GM21526 (cell line): ENCODE results near the gene PER2.

Experiments used
- ATAC-seq: cut with Tn5 transposase; IDR thresholded peaks from one replicate; pipeline ENCODE4 v1.9.1; 2021; ENCODE audit warnings: moderate library complexity; ENCODE audit not compliant: unreplicated experiment, low FRiP score

Gene PER2

GRCh38 chr2:238270606-238271005 lies 17.8 kb downstream of the PER2 start:
- ATAC-seq = no peak

- ATAC-seq = no peak
Observed at GRCh38 chr2:238269741-238270140, 18.7 kb downstream of the PER2 start.

- ATAC-seq = no peak
Observed at GRCh38 chr2:238267884-238268680, 20.3 kb downstream of the PER2 start.

- no peak for ATAC-seq
Observed at GRCh38 chr2:238267341-238267710, 21.1 kb downstream of the PER2 start.

- no peak for ATAC-seq
Observed at GRCh38 chr2:238265605-238266004, 22.8 kb downstream of the PER2 start.

- no peak for ATAC-seq
Observed at GRCh38 chr2:238264072-238264460, 24.3 kb downstream of the PER2 start.

GRCh38 chr2:238263204-238264071 lies 25.0 kb downstream of the PER2 start:
- no peak for ATAC-seq

GRCh38 chr2:238262496-238263122 lies 25.8 kb downstream of the PER2 start:
- ATAC-seq = no peak

GRCh38 chr2:238261718-238262375 lies 26.6 kb downstream of the PER2 start:
- ATAC-seq = no peak

GRCh38 chr2:238260883-238261282 lies 27.5 kb downstream of the PER2 start:
- no peak for ATAC-seq

- no peak for ATAC-seq
Observed at GRCh38 chr2:238259061-238260020, 29.1 kb downstream of the PER2 start.

GRCh38 chr2:238257786-238258700 lies 30.4 kb downstream of the PER2 start:
- no peak for ATAC-seq

- peak; percentile 44 for ATAC-seq
Observed at GRCh38 chr2:238256594-238257104, 31.8 kb downstream of the PER2 start.

GRCh38 chr2:238256111-238256510 lies 32.3 kb downstream of the PER2 start:
- ATAC-seq = no peak

- ATAC-seq = no peak
Observed at GRCh38 chr2:238255636-238256035, 32.8 kb downstream of the PER2 start.

- no peak for ATAC-seq
Observed at GRCh38 chr2:238255151-238255551, 33.3 kb downstream of the PER2 start.

GRCh38 chr2:238254095-238254723 lies 34.2 kb downstream of the PER2 start:
- no peak for ATAC-seq
